ENCODE data around the gene RPS16.

Gene RPS16

GRCh38 chr19:39446365-39447084 lies 10.8 kb upstream of the RPS16 start:
- intact Hi-C loops (cut with DNase I; ENCODE audit: low total_unique reads): loop anchor here (2.0 kb wide), 1 partner anchor 34 kb away; the partner anchor contains the start of gene TIMM50

GRCh38 chr19:39445196-39446111 lies 9.7 kb upstream of the RPS16 start, which contains the start of gene SUPT5H:
Gene SUPT5H, plus strand, starts transcription at chr19:39445582. Its CDS starts 309 bp downstream, at chr19:39445891.
- H3K4me1 ChIP-seq: peaks cover 0 to 51% (median 37%) of the 10 kb centered on the region in 4 donors
- no peaks in the 10 kb centered on the region for H3K9me3 ChIP-seq
- TF ChIP-seq CTCF (IDR thresholded peaks at IDR 0.05): no peak
- peak; percentile 96 to 98 for DNase-seq
- H3K36me3 ChIP-seq: peaks cover 0 to 9% (median 0%) of the 10 kb centered on the region in 3 donors
- intact Hi-C loops (cut with DNase I; ENCODE audit: low total_unique reads): loop anchor here (2.0 kb wide), 1 partner anchor 35 kb away; the partner anchor contains the start of gene TIMM50
- peak within 1 kb of the TSS; percentile 86 to 87 for H3K27ac ChIP-seq
- H3K4me3 ChIP-seq: peak within 1 kb of the TSS; percentile 67 to 100
- no peaks in the 10 kb centered on the region for H3K27me3 ChIP-seq

More at GRCh38 chr19:39446365-39447084, 10.8 kb upstream of the RPS16 start:
- no peak for TF ChIP-seq CTCF (IDR thresholded peaks at IDR 0.05)
- Histone ChIP-seq H3K27ac (peak overlapping the region; percentile 86 to 87), H3K4me3 (peak overlapping the region; percentile 67 to 100), H3K27me3 (no peaks in the 10 kb centered on the region), H3K9me3 (no peaks in the 10 kb centered on the region), H3K36me3 (peaks cover 0 to 11% (median 0%) of the 10 kb centered on the region in 3 donors), H3K4me1 (peaks cover 0 to 53% (median 36%) of the 10 kb centered on the region in 4 donors)
- no peak for DNase-seq

- H3K9me3 ChIP-seq: no peaks in the 10 kb centered on the region
- peak overlapping the region; percentile 86 to 87 for H3K27ac ChIP-seq
- no peaks in the 10 kb centered on the region for H3K27me3 ChIP-seq
- intact Hi-C loops (cut with DNase I; ENCODE audit: low total_unique reads): loop anchor here (5.0 kb wide), 1 partner anchor 88 kb away; the partner anchor contains the start of gene EID2B
- H3K36me3 ChIP-seq: peaks cover 0 to 9% (median 0%) of the 10 kb centered on the region in 3 donors
- H3K4me3 ChIP-seq: peak overlapping the region; percentile 67 to 100
- no peak for TF ChIP-seq CTCF (IDR thresholded peaks at IDR 0.05)
- DNase-seq: no peak
- peaks cover 0 to 48% (median 33%) of the 10 kb centered on the region in 4 donors for H3K4me1 ChIP-seq
These were observed 8.9 kb upstream of the RPS16 start for GRCh38 chr19:39444598-39445195.

- H3K36me3 ChIP-seq: peaks cover 11 to 13% (median 12%) of the 10 kb centered on the region in 3 donors
- peaks cover 0 to 29% (median 25%) of the 10 kb centered on the region in 4 donors for H3K4me1 ChIP-seq
- no peak for TF ChIP-seq CTCF (IDR thresholded peaks at IDR 0.05)
- intact Hi-C loops (cut with DNase I; ENCODE audit: low total_unique reads): no loop called here
- H3K9me3 ChIP-seq: no peaks in the 10 kb centered on the region
- no peaks in the 10 kb centered on the region for H3K27me3 ChIP-seq
- no peak overlapping the region for H3K4me3 ChIP-seq
- DNase-seq: no peak
- H3K27ac ChIP-seq: no peak overlapping the region
These were observed 2.7 kb upstream of the RPS16 start for GRCh38 chr19:39438270-39438934.

- no peaks in the 10 kb centered on the region for H3K27me3 ChIP-seq
These were observed 584 bp upstream of the RPS16 start for GRCh38 chr19:39436350-39436716.

More at GRCh38 chr19:39436350-39436716, 584 bp upstream of the RPS16 start:
- peak overlapping the region; percentile 84 to 85 for H3K4me3 ChIP-seq
- H3K4me1 ChIP-seq: peaks cover 0 to 29% (median 25%) of the 10 kb centered on the region in 4 donors
- no peak for TF ChIP-seq CTCF (IDR thresholded peaks at IDR 0.05)
- intact Hi-C loops (cut with DNase I; ENCODE audit: low total_unique reads): no loop called here
- H3K9me3 ChIP-seq: no peaks in the 10 kb centered on the region
- peaks cover 24 to 34% (median 32%) of the 10 kb centered on the region in 3 donors for H3K36me3 ChIP-seq
- H3K27ac ChIP-seq: peak overlapping the region; percentile 81 to 90
- DNase-seq: no peak

Measured in tibial artery (tissue), 4 donors.